ENCODE measurements around the gene LINC01488.

Gene LINC01488

GRCh38 chr11:69476509-69476961, 4.9 kb upstream of the LINC01488 start:
- in situ Hi-C loops (cut with HindIII; ENCODE audit: low sequenced_read_pairs): no loop called here

- in situ Hi-C loops (cut with HindIII; ENCODE audit: low sequenced_read_pairs): no loop called here
These were observed 4.4 kb upstream of the LINC01488 start for GRCh38 chr11:69477086-69477485.

GRCh38 chr11:69479591-69480271, 1.7 kb upstream of the LINC01488 start:
- in situ Hi-C loops (cut with HindIII; ENCODE audit: low sequenced_read_pairs): no loop called here

GRCh38 chr11:69480547-69481392, 693 bp upstream of the LINC01488 start:
- in situ Hi-C loops (cut with HindIII; ENCODE audit: low sequenced_read_pairs): no loop called here

GRCh38 chr11:69482322-69482721, 859 bp downstream of the LINC01488 start:
- in situ Hi-C loops (cut with HindIII; ENCODE audit: low sequenced_read_pairs): no loop called here

GRCh38 chr11:69483170-69483569, 1.7 kb downstream of the LINC01488 start:
- in situ Hi-C loops (cut with HindIII; ENCODE audit: low sequenced_read_pairs): no loop called here

GRCh38 chr11:69483691-69484426, 2.4 kb downstream of the LINC01488 start:
- in situ Hi-C loops (cut with HindIII; ENCODE audit: low sequenced_read_pairs): no loop called here

GRCh38 chr11:69484427-69485259, 3.2 kb downstream of the LINC01488 start:
- in situ Hi-C loops (cut with HindIII; ENCODE audit: low sequenced_read_pairs): no loop called here

- in situ Hi-C loops (cut with HindIII; ENCODE audit: low sequenced_read_pairs): no loop called here
These were observed 4.0 kb downstream of the LINC01488 start for GRCh38 chr11:69485337-69486041.

GRCh38 chr11:69486056-69486772, 4.8 kb downstream of the LINC01488 start:
- in situ Hi-C loops (cut with HindIII; ENCODE audit: low sequenced_read_pairs): no loop called here

- in situ Hi-C loops (cut with HindIII; ENCODE audit: low sequenced_read_pairs): no loop called here
These were observed 5.4 kb downstream of the LINC01488 start for GRCh38 chr11:69486773-69487291.

GRCh38 chr11:69487391-69487790, 5.9 kb downstream of the LINC01488 start:
- in situ Hi-C loops (cut with HindIII; ENCODE audit: low sequenced_read_pairs): no loop called here

GRCh38 chr11:69487849-69488542, 6.5 kb downstream of the LINC01488 start:
- in situ Hi-C loops (cut with HindIII; ENCODE audit: low sequenced_read_pairs): no loop called here

GRCh38 chr11:69488543-69488940, 7.1 kb downstream of the LINC01488 start:
- in situ Hi-C loops (cut with HindIII; ENCODE audit: low sequenced_read_pairs): no loop called here

GRCh38 chr11:69489031-69489745, 7.7 kb downstream of the LINC01488 start:
- in situ Hi-C loops (cut with HindIII; ENCODE audit: low sequenced_read_pairs): no loop called here

- in situ Hi-C loops (cut with HindIII; ENCODE audit: low sequenced_read_pairs): no loop called here
These were observed 8.4 kb downstream of the LINC01488 start for GRCh38 chr11:69489746-69490365.

- in situ Hi-C loops (cut with HindIII; ENCODE audit: low sequenced_read_pairs): no loop called here
These were observed 9.1 kb downstream of the LINC01488 start for GRCh38 chr11:69490516-69490915.
